NCI-H2227 (cell line): ENCODE measurements around the gene RPS6KB2.

ENCODE experiments used
- DNase-seq: peaks from one replicate; lab custom pipeline; 2025; ENCODE audit not compliant: unreplicated experiment; lab: John Stamatoyannopoulos, UW

Gene RPS6KB2

GRCh38 chr11:67429038-67429668, 859 bp downstream of the RPS6KB2 start:
- DNase-seq, result no peak

DNA sequence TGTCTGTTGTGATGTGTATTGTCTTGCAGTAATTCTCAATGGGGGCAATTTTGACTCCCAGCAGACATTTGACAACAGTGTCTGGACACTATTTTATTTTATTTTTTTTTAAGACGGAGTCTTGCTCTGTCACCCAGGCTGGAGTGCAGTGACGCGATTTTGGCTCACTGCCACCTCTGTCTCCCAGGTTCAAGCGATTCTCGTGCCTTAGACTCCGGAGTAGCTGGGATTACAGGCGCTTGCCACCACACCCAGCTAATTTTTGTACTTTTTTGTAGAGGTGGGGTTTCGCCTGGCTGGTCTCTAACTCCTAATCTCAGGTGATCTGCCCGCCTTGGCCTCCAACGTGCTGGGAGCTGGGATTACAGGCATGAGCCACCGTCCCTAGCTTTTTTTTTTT, 1.4 kb downstream of the RPS6KB2 start:
- DNase-seq, result no peak

DNA sequence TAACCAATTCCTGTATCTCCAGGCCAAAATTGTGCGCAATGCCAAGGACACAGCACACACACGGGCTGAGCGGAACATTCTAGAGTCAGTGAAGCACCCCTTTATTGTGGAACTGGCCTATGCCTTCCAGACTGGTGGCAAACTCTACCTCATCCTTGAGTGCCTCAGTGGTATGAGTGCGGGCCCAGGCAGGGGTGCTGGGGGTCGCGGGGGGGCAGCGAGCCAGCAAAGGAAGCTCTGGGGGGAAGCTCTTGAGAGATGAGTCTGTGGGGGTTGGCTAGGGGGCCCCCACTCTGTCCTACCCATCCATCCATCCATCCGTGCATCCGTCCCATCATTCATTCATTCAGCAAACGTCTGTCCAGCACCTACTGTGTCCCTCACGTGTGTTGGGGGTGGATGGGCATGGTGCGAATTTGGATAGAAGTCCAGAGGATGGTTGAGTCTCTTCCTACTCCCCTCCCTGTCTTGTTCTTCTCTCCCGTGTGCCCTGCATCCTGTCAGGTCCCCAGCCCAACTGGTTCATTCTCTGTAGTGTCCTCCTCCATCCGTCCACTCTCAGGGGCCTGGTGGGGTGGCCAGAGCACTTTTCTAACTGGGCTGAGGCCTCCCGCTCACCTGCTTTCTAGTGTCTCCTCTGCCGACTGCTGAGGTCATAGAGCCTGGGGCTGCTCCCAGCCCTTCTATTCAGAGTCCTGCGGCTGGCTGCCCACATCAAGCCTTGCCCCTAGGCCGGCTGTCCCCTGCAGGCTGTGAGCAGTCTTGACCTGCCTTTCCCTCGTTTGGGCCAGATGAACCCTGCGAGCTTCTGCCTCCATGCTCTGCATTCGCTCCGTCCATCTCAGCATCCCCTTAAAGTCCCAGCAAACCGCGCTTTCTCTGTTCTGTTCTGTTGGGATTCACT, 3.3 kb downstream of the RPS6KB2 start:
- no peak for DNase-seq

- DNase-seq, result no peak
Measured at GRCh38 chr11:67432655-67433349, 4.5 kb downstream of the RPS6KB2 start.

- DNase-seq, result no peak
Measured at GRCh38 chr11:67433536-67434394, 5.5 kb downstream of the RPS6KB2 start.

- DNase-seq, result no peak
Measured at GRCh38 chr11:67434395-67434881, 6.1 kb downstream of the RPS6KB2 start.

DNA sequence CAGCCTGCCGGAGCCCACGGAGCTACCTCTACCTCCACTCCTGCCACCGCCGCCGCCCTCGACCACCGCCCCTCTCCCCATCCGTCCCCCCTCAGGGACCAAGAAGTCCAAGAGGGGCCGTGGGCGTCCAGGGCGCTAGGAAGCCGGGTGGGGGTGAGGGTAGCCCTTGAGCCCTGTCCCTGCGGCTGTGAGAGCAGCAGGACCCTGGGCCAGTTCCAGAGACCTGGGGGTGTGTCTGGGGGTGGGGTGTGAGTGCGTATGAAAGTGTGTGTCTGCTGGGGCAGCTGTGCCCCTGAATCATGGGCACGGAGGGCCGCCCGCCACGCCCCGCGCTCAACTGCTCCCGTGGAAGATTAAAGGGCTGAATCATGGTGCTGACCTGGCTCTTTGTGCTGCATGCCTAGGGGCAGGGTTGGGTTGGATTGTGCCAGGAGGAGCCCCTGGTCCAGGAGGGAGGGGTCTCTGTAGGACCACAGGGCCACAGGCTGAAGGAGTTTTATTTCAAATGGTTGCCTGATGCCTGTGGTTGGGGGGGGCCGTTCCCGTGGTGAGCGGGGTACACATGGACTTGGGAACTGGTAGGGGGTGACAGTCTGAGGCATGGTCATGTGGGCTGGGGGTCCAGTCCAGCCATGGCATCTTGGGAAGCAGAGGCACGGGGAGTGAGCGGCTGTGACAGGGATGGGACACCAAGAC, 6.9 kb downstream of the RPS6KB2 start:
- DNase-seq, result no peak

- no peak for DNase-seq
Measured at GRCh38 chr11:67435727-67436458, 7.6 kb downstream of the RPS6KB2 start.

- DNase-seq, result no peak
Measured at GRCh38 chr11:67436459-67437081, 8.3 kb downstream of the RPS6KB2 start.

DNA sequence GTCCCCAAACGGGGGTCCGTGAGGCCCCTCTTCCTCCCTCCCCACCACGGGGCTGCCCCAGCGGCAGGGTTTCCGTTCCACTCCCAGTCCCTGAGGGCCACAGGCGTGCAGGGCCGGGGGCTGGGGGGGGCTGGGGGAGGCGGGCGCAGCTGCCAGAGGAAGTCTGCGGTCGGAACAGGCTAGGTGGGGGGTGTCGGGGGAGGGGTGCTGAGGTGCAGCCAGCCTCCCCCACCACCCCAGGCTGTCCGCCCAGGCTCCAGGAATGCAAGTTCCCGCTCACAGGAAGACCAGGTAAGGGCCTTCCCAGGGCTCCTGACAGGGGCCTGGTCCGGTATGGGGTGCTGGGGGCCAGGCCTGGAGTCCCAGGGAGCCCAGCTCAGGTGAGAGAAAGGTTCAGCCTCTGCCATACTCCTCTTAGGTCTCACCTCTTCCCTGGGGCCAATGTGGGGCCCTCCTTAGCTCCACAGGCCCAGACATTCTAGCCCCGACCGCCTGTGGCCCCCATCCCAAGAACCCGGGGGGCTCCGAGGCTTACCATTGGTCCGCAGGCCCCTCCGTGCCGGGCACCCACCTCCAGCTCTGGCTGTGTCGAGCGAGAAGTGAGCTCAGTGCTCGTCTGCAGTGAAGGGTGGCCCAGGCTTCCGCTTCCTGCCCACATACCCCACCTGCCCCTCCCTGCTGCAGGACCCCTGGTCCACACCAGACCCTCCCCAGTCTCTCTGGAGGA, 9.0 kb downstream of the RPS6KB2 start, which contains the start of gene PTPRCAP:
Gene PTPRCAP, minus strand, starts transcription at position 601 of the 727 bp plus-strand sequence. Its CDS starts 63 bp downstream, at position 538.
- no peak for DNase-seq

DNA sequence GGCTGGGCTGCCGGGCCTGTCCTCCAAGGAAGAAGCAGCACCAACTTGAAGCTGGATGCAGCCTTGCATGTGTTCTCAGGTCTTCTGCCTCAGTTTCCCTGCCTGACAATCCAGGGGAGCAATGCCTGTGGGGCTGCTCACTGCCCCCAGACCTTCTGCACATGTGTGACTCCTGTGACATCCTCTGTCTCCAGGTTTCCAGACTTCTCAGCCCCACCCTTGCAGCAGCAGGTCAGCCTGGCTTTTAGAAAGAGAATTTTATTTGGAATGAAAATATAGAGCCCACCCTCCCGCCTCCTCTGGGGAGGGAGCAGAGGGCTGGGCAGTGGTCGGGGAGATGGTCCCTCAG, 9.5 kb downstream of the RPS6KB2 start:
- DNase-seq, result no peak

DNA sequence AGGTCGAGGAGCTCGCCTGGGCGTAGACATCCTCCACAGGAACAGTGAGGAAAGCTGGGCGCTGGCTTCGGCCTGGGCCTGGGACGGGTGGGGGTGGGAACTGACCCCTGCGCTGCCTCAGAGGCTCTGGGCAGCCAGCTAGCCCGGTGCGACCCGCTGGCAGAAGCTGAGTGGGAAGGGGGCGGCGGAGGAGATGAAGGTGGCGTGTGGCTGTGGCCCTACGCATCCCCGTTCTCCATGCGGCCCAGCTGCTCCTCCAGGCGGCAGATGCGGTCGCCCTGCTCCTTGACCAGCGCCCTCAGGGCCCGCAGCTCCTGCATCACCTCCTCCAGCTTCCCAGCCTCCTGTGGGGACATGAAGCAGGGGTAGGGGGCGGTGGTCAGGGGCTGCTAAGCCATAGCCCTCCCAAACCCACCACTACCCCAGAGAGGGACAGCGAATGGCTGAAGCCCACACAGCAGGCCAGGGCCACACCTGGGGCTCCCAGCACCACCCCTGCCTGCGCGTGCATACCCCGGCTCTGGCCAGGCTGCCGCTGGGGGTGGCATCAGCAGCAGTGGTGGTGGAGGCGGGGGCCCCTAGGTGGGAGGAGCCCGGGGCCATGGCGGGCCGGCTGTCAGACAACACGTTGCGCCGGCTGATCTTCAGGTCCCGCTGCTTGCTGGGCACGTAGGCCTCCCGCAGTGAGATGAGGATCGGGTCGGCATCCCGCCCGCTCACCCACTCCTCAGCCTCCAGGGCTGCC, 10.0 kb downstream of the RPS6KB2 start:
- DNase-seq, result no peak

DNA sequence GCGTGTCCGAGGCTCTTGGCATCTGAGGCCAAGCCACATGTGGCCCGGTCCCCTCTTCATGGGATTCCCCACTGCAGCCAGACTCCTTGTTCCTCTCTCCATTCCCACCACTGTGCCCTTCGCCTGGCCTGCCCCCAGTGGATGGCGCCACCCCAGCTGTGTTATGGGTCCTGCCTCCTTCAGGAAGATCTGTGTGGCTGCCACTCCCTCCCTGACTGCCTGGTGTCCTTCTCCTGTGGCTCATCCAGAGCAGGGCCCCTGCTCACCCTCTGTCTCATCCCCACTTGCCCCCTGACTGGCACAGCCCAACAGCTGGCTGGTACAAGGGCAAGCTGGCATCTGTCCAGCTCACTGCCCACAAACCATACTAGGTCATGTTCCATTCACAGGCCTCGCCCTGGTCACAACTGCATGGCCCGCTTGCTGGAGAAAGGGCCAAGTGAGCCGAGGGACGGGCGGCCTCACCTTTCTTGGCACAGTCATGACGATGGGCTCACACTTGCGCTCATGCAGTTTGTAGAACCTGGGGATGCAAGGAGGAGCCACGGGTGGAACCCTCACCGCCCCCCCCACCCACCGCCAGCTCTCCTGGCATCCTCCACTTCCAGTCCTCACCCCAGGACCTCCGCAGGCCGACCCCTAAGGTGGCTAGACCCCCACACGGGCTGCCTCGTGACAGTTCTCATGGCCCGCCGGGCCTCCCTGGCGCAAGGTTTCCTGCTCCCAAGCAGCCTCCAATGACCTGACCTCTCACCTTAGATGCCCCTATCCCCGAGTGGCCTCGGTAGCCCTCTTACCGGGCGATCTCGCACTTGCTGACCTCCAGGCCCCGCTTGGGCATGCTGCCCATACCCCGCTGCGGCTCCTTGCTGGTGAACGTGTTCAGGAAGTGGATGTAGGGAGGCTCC, 11.3 kb downstream of the RPS6KB2 start:
- no peak for DNase-seq

DNA sequence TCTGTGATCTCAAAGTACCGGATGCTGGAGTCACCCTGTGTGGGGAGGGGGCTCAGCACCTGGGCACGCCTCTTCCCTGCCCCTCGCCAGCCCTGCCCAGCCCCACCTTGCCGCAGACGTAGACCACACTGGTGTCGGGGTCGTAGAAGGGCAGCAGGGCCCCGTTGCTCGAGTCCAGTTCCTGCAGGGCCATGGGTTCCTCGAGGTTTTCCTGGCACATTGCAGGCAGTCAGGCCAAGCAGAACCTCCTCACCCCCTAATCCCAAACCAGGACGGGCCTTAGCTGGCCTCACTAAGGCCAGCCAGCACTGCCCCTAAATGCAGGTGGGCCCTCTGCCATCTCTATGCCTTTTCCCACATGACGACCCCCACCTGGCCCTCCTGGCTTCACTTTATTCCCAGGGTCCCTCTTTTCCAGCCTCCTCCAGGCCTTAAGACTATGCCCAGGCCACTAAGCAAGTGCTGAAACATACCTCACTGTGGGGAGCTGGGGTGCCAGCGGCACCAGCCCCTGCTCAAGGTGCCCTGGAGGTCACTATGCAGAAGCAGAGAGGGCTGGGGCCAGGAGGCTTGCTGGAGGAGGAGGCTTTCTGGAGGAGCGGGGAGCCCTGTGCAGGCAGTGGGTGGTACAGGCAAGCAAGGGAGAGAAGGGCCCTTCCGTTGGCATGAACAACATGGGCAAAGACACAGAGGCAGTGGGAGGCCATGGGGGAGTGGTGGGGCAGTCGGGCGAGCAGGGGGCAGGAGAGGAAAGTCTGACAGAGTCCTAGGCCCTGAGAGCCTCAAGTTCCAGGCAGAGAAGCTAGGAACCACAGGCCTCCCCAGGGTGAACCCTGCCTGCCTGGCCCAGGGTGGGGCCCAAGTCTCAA, 12.2 kb downstream of the RPS6KB2 start:
- DNase-seq, result no peak

GRCh38 chr11:67441098-67441563, 12.8 kb downstream of the RPS6KB2 start:
- no peak for DNase-seq
